OCI-LY3 (cell line): ENCODE data around the gene PLEKHA6.

ENCODE experiments used
- CTCF ChIP-seq: fragments of 200-600, 300-600 bp; sonication (generic); IDR thresholded peaks from 2 replicates; pipeline ENCODE4 v1.5.1; 2014; ENCODE audit warnings: antibody characterized with exemption, low read length, low read depth
- EZH2phosphoT487 ChIP-seq: fragments of 200-600 bp; shearing (Covaris generic); IDR thresholded peaks from 2 replicates; pipeline ENCODE4 v1.6.1; 2018; ENCODE audit warnings: antibody characterized with exemption, mixed run types, low read depth

DNA sequence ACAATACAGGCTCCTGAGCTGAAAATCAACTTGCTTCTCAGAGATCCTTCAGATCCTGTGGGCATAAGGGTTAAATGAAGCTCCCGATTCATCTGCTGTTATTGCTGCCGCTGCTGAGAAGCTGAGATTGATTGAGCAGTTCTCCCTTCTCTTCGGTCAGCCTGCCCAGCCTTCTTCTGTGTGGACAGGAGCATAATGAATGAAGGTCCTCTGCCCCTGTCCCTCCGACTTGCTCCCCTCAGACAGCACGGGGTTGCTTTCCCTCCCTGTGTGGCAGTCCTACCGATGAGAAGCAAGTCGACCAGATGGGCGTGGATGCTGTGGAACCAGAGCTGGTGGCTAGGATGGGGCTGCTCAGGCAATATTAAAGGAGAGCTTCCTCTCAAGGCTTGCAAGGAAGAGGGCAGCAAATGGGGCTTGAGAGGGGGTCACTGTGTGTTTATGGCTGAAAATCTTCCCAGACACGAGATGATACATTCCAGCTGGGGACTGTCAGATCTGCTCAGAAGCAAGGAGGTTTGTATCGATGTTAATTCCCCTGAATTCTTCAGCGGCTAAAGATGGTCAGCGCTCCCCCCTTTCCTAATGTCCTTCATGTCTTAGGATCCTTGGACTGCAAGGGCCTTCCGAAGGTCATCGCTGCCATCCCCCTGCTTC lies 82.0 kb downstream of the PLEKHA6 start:
- TF ChIP-seq CTCF (no peak), EZH2phosphoT487 (no peak)
